Endothelial cell of umbilical vein (primary cell): Measurements from ENCODE around the gene FAM83E. TPM values are rescaled to one million over a fixed set of nuclear protein-coding genes. Genes with fewer than 3 reads are reported as not detected.

Experiments used
- BruUV-seq: library from RNA; stranded (reverse); fragments of 400-500 nt; replicated peaks from 2 replicates; lab custom pipeline; 2021; lab: Mats Ljungman, UMichigan
- CTCF ChIA-PET: fragments of 300-600, 350-600 bp; sonication (Branson Sonifier 250); formaldehyde crosslinking; loops from one replicate; lab custom pipeline; 2021; ENCODE audit warnings: antibody characterized with exemption, inconsistent platforms; lab: Charles Lee
- POLR2A ChIA-PET: fragments of 300-600, 350-600 bp; sonication (Branson Sonifier 250); formaldehyde crosslinking; loops from one replicate; lab custom pipeline; 2021; ENCODE audit warnings: antibody characterized with exemption, inconsistent platforms; lab: Charles Lee
- DNase-seq: peaks from one replicate; pipeline ENCODE4 v3.0.0-alpha.2; 2011; ENCODE audit warnings: low read depth, low spot score
- FAIRE-seq: peaks from 2 replicates; lab custom pipeline; 2011; peaks lifted over from hg19 to GRCh38; lab: Jason Lieb, UNC
- H2AFZ ChIP-seq: 2 replicates; pipeline ENCODE4 v1.6.0; 2012; ENCODE audit warnings: low read depth, low read length, control low read depth, inconsistent platforms
- H3K27ac ChIP-seq: 2 replicates; pipeline ENCODE4 v1.5.1; 2011; ENCODE audit warnings: low read depth, mild to moderate bottlenecking, control low read depth, low read length, moderate library complexity; ENCODE audit not compliant: insufficient read depth
- H3K27me3 ChIP-seq, 2 experiments: 2 replicates each; pipeline versions ENCODE4 v1.6.0 to v1.6.1; 2011; ENCODE audit warnings: low read length in 2 of 2, mixed read lengths in 1 of 2; ENCODE audit not compliant: control insufficient read depth in 2 of 2, insufficient read depth in 2 of 2
- H3K36me3 ChIP-seq, 2 experiments: 2 replicates in 1 of 2; 3 replicates in 1 of 2; pipeline ENCODE4 v1.5.1; 2011; ENCODE audit warnings: low read length in 2 of 2, mild to moderate bottlenecking in 1 of 2, moderate library complexity in 1 of 2; ENCODE audit not compliant: control insufficient read depth in 2 of 2, insufficient read depth in 2 of 2; ENCODE audit errors: extremely low read depth in 1 of 2
- H3K4me1 ChIP-seq: 3 replicates; pipeline ENCODE4 v1.5.1; 2011; ENCODE audit warnings: mild to moderate bottlenecking, low read length; ENCODE audit not compliant: control insufficient read depth, insufficient read depth; ENCODE audit errors: extremely low read depth
- H3K4me2 ChIP-seq: 2 replicates; pipeline ENCODE4 v1.6.1; 2011; ENCODE audit warnings: low read length, control low read depth, mixed read lengths; ENCODE audit not compliant: insufficient read depth
- H3K4me3 ChIP-seq, 3 experiments: fragments of 200-600 bp in 1 of 3; sonication (generic), shearing (Covaris generic) in 1 of 3; replicated peaks in 1 of 3; 2 replicates each; pipeline ENCODE4 v1.5.1; 2011 to 2016; ENCODE audit warnings: control low read depth in 3 of 3, low read length in 3 of 3, mild to moderate bottlenecking in 2 of 3, inconsistent platforms in 1 of 3, low read depth in 1 of 3, moderate library complexity in 1 of 3; ENCODE audit not compliant: insufficient read depth in 1 of 3
- H3K79me2 ChIP-seq: 2 replicates; pipeline ENCODE4 v1.6.0; 2012; ENCODE audit warnings: low read length, inconsistent platforms; ENCODE audit not compliant: control insufficient read depth, insufficient read depth
- H3K9ac ChIP-seq: replicated peaks from 2 replicates; pipeline ENCODE3; 2011; ENCODE audit warnings: low read length, control low read depth; ENCODE audit not compliant: insufficient read depth; ENCODE audit errors: extremely low read depth
- H3K9me1 ChIP-seq: replicated peaks from 3 replicates; pipeline ENCODE4 v1.6.0; 2011; ENCODE audit warnings: mild to moderate bottlenecking, low read length; ENCODE audit not compliant: control insufficient read depth, insufficient read depth; ENCODE audit errors: extremely low read depth
- H3K9me3 ChIP-seq: replicated peaks from 2 replicates; pipeline ENCODE4 v1.5.1; 2012; ENCODE audit warnings: low read length, inconsistent platforms; ENCODE audit not compliant: control insufficient read depth, insufficient read depth
- H4K20me1 ChIP-seq: replicated peaks from 2 replicates; pipeline ENCODE3; 2011; ENCODE audit warnings: mild to moderate bottlenecking, low read length; ENCODE audit not compliant: control insufficient read depth, insufficient read depth; ENCODE audit errors: extremely low read depth
- CTCF ChIP-seq, 2 donors: IDR thresholded peaks; 1 replicate in 1 of 2; 2 replicates in 1 of 2; pipeline ENCODE4 v1.5.1; 2011; ENCODE audit warnings: low read length in 2 of 2, mild to moderate bottlenecking in 2 of 2, moderate library complexity in 2 of 2, control low read depth in 1 of 2, inconsistent platforms in 1 of 2, low read depth in 1 of 2; ENCODE audit not compliant: insufficient read depth in 1 of 2; ENCODE audit errors: extremely low read depth in 1 of 2
- EZH2 ChIP-seq: IDR thresholded peaks from 2 replicates; pipeline ENCODE4 v1.6.1; 2012; ENCODE audit warnings: borderline replicate concordance, low read depth, mild to moderate bottlenecking, moderate library complexity, low read length, inconsistent platforms; ENCODE audit not compliant: severe bottlenecking
- FOS ChIP-seq: IDR thresholded peaks from 2 replicates; pipeline ENCODE4 v1.6.1; 2011; ENCODE audit warnings: mild to moderate bottlenecking, low read length, moderate library complexity, borderline replicate concordance; ENCODE audit not compliant: insufficient read depth
- GATA2 ChIP-seq: IDR thresholded peaks from 2 replicates; pipeline ENCODE4 v1.7.0; 2011; ENCODE audit warnings: low read depth, mild to moderate bottlenecking, moderate library complexity, mixed read lengths, low read length; ENCODE audit not compliant: insufficient read length, insufficient read depth
- JUN ChIP-seq: IDR thresholded peaks from 2 replicates; pipeline ENCODE4 v1.6.1; 2011; ENCODE audit warnings: borderline replicate concordance, low read depth; ENCODE audit not compliant: insufficient read length, insufficient read depth
- MAX ChIP-seq: IDR thresholded peaks from 2 replicates; pipeline ENCODE4 v1.6.1; 2011; ENCODE audit not compliant: insufficient read depth, insufficient read length
- MYC ChIP-seq: IDR thresholded peaks from one replicate; pipeline ENCODE4 v1.6.1; 2011; ENCODE audit warnings: mild to moderate bottlenecking, low read depth, low read length
- POLR2A ChIP-seq: IDR thresholded peaks from 2 replicates; pipeline ENCODE4 v1.6.1; 2012; ENCODE audit warnings: low read depth, mild to moderate bottlenecking, control low read depth, low read length
- POLR2AphosphoS5 ChIP-seq: IDR thresholded peaks from 2 replicates; pipeline ENCODE4 v1.6.1; 2012; ENCODE audit warnings: low read depth, mild to moderate bottlenecking, control low read depth, low read length, moderate library complexity; ENCODE audit not compliant: insufficient read depth
- dilution Hi-C: fragments of 300-500 bp; cut with MboI; formaldehyde crosslinking; loops from one replicate; pipeline ENCODE4 v1.15.0; 2019; ENCODE audit warnings: low sequenced_read_pairs; ENCODE audit not compliant: extremely low pct_ligation_motif_present
- intact Hi-C: fragments of 100-400 bp; cut with micrococcal nuclease; formaldehyde crosslinking; loops from one replicate; pipeline ENCODE4 v1.10.0; 2022
- polyA plus RNA-seq, 4 experiments: library from polyadenylated mRNA; depleted of rRNA in 3 of 4; stranded (reverse) in 3 of 4; unstranded in 1 of 4; fragments of >200 nt; gene quantifications; 2 replicates each; pipeline versions ENCODE4 v1.2.1 to v1.2.3, GENCODE V29; 2011 to 2012; ENCODE audit warnings: missing spikeins in 1 of 4
- total RNA-seq: library from RNA; stranded (reverse); gene quantifications from 2 replicates; pipeline ENCODE4 v1.2.3, GENCODE V29; 2021

The FAM83E gene
- total and polyA plus RNA-seq, 2 donors (not counting 3 experiments of a cell fraction or from before 2014, with no cell fraction given) = 0.04 to 1.7 TPM

- Histone ChIP-seq H3K4me1 (peaks cover 2% of the 10 kb centered on the region), H3K4me3 (peak overlapping the region in 1 of 3 experiments; percentile 17), H3K27me3 (no peaks in the 10 kb centered on the region), H3K9ac (no peak overlapping the region), H4K20me1 (no peaks in the 10 kb centered on the region), H3K4me2 (peak overlapping the region; percentile 3), H3K9me1 (no peaks in the 10 kb centered on the region), H3K79me2 (no peaks in the 10 kb centered on the region), H3K36me3 (no peaks in the 10 kb centered on the region), H2AFZ (peak overlapping the region; percentile 52), H3K9me3 (no peaks in the 10 kb centered on the region), H3K27ac (no peak overlapping the region)
- intact Hi-C loops (no loop called here), dilution Hi-C loops (no loop called here)
- POLR2A ChIA-PET = interaction anchor here (0.7 kb wide), 2 partner anchors 20 to 126 kb away, joined by 3 to 4 read pairs; no protein-coding TSS in a partner anchor
- DNase-seq (peak; percentile 83), FAIRE-seq (peak; percentile 97)
- CTCF ChIA-PET = interaction anchor here (0.7 to 1.9 kb wide), 12 partner anchors 9 to 217 kb away, joined by 3 to 12 read pairs (median 4); no protein-coding TSS in a partner anchor
- no TSS peak for BruUV-seq
- no peak for TF ChIP-seq GATA2
- peak; percentile 77 for TF ChIP-seq JUN
- TF ChIP-seq FOS = peak; percentile 90
- TF ChIP-seq POLR2A = no peak
Measured at GRCh38 chr19:48568345-48568886, 46.5 kb downstream of the FAM83E start.

GRCh38 chr19:48565090-48565489, 49.8 kb downstream of the FAM83E start:
- TF ChIP-seq POLR2A = no peak
- TF ChIP-seq JUN = no peak
- no peak for TF ChIP-seq MAX
- TF ChIP-seq MYC = no peak
- no peak for TF ChIP-seq EZH2
- TF ChIP-seq FOS = no peak
- TF ChIP-seq POLR2AphosphoS5 = no peak
- no peak for TF ChIP-seq CTCF (IDR thresholded peaks at IDR 0.05; ENCODE audit: extremely low read depth in 1 of 2, insufficient read depth in 1 of 2, low read depth in 1 of 2, low read length in 2 of 2)
- no peak for TF ChIP-seq GATA2
- Histone ChIP-seq H3K4me3 (no peak overlapping the region), H3K4me1 (peaks cover 2% of the 10 kb centered on the region), H3K79me2 (no peaks in the 10 kb centered on the region), H4K20me1 (no peaks in the 10 kb centered on the region), H3K9ac (no peak overlapping the region), H3K9me3 (no peaks in the 10 kb centered on the region), H3K9me1 (no peaks in the 10 kb centered on the region), H3K27ac (no peak overlapping the region), H3K36me3 (no peaks in the 10 kb centered on the region), H2AFZ (no peak overlapping the region), H3K4me2 (no peak overlapping the region), H3K27me3 (no peaks in the 10 kb centered on the region)
- DNase-seq (no peak), FAIRE-seq (no peak)
- intact Hi-C loops (no loop called here), dilution Hi-C loops (no loop called here)
- BruUV-seq = no TSS peak
- ChIA-PET POLR2A (interaction anchor here (1.4 kb wide), 1 partner anchor 9 kb away, joined by 4 read pairs; no protein-coding TSS in a partner anchor), CTCF (interaction anchor here (1.2 kb wide), 1 partner anchor 59 kb away, joined by 3 read pairs; no protein-coding TSS in a partner anchor)
